Dedifferentiated amniotic fluid mesenchymal stem cell (primary cell): ENCODE results near the gene DNAH7.
"Not testable (repeated sequence)": the region's sequence is repeated elsewhere in the genome, so short reads cannot be mapped to it uniquely, and the experiment has no call there.

Experiments
- DNase-seq: peaks from one replicate; pipeline ENCODE4 v3.0.0-alpha.2; 2016; ENCODE audit errors: extremely low spot score

DNAH7 gene

GRCh38 chr2:195967336-195967735 is 101.3 kb downstream of the DNAH7 start:
- DNase-seq, result no peak

DNA sequence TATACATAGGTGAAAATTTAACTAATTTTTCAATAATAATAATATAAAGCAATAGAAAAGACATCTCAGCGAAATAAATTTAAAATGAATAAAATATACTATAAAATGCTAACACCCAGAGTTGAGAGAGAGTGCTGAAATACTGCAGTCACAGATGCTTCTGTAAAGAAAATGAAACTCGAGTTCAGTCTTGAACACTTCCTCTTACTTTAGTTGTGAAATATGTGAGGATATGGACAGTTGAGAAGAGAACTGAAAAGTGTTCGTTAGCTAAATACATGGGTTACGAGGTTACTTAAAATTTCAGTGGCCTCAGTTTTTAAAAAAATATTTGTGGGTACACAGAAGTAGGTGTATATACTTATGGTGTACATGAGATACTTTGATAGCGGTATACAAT is 106.8 kb downstream of the DNAH7 start:
- DNase-seq, result no peak

GRCh38 chr2:195959341-195959740 is 109.3 kb downstream of the DNAH7 start:
- DNase-seq, result no peak

GRCh38 chr2:195956725-195957124 is 111.9 kb downstream of the DNAH7 start:
- DNase-seq, result no peak

GRCh38 chr2:195945056-195945455 is 123.6 kb downstream of the DNAH7 start:
- no peak for DNase-seq

DNA sequence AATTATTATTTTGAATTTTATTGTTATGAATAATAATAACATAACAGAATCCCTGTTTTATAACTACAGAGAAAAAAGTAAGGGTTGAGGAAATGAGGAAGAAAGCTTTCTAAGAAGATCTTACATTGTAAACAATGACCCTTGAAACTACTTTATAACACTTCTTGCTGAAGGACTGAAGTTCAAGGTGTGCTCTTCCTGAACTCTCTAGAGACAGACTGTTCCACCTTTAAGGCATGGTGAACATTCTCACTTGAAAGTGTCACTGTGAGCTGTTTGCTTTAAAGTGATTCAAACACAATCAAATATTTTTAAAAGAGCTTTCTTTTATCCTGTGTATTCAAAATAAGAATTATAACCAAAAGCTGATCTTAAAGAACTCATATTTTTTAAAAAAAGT is 131.5 kb downstream of the DNAH7 start:
- DNase-seq, result no peak

DNA sequence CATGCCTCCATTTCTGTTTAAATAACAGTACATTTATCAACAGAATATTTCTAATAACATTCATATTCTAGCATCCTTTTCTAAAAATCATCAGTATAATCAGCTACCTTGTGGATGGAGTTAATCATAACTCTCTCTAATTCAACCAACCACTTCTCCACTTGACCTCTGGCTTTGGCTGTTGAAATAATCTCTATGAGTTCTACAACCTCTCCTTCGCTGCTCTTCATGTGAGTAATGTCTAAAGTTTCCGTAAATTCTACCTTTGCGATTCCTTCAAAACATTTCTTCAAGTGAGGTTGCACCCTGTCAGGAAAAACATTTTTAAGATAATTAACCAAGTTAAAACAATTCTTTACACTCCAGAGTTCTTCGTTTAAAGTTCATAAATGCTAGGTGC is 134.2 kb downstream of the DNAH7 start:
- no peak for DNase-seq

GRCh38 chr2:195929531-195929930 is 139.1 kb downstream of the DNAH7 start:
- no peak for DNase-seq

GRCh38 chr2:195925120-195925519 is 143.5 kb downstream of the DNAH7 start:
- no peak for DNase-seq

DNA sequence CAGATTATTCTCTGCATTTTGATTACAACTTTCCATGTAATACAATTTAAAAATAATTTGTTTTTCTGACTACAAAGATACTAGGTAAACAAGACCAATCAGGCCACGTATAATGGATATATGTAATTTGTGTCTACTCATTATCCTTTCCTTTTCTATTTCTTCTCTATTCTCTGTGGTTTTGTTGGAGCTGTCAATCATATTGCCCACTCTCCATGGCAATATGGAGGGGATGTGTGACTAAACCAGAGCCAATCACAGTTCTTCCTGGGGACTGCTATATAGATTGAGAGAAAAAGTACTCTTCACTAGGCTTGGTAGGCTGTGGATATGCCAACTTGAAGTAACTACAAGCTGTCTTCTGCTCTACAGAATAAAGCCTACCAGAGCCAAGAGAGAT is 144.7 kb downstream of the DNAH7 start:
- no peak for DNase-seq

DNA sequence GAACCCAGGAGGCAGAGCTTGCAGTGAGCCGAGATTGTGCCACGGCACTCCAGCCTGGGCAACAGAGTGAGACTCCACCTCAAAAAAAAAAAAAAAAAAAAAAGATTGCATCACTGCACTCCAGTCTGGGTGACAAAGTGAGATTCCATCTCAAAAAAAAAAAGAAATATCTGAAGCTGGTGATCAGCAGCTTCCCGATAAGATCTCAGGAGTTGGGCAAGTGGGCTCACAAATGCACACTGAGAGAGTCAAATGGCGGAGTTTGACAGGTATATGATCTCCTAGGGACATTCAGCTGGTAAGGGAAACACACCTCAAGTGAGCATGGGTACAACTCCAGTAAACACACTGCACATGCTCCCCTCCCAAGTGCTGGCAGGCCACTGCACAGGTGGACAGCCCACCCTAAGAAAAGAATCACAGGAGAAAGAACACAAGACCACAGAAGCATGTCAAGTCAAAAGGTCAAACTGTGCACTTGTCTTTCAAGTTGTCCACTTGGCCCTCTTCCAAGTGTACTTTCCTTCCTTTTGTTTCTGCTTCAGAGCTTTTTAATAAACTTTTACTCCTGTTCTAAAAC is 151.5 kb downstream of the DNAH7 start:
- not testable (repeated sequence) for DNase-seq

DNA sequence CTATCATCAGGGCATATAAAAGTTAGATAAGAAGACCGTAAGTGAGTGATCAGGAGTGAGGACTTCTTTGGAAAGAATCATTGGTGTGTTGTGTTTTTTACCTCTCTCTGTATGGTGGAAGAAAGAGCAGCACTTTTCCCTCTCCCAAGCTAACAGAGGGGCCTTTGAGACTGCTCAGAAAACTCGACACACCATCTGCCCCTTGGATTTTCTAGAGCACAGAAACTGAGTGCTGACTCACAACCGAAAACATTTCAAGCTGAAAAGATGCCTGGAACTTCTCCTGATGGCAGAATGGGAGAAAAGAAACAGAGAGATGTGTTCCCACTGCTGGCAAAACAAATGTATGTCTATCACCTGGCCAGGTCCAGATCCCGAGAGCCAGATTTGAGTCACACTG is 156.6 kb downstream of the DNAH7 start:
- DNase-seq, result no peak

GRCh38 chr2:195910570-195910969 is 158.1 kb downstream of the DNAH7 start:
- no peak for DNase-seq

DNA sequence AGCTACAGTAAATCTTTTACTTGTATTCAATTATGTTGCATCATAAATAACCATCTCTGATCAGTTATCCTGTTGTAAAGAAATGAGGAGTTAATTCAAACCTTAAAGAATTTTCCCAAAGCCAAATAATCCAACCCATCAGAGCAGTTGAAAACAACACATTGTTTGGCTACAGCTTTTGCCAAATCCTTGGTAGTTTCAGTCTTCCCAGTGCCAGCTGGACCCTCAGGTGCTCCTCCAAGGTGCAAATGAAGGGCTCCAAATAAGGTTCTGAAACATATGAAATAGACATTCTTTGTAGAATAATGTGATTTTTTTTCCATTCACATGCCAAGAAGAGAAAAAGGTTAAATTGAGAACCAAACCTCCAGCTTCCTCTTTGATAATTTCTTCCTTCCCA is 158.7 kb downstream of the DNAH7 start:
- DNase-seq, result no peak

GRCh38 chr2:195907474-195907873 is 161.2 kb downstream of the DNAH7 start:
- DNase-seq, result no peak

DNA sequence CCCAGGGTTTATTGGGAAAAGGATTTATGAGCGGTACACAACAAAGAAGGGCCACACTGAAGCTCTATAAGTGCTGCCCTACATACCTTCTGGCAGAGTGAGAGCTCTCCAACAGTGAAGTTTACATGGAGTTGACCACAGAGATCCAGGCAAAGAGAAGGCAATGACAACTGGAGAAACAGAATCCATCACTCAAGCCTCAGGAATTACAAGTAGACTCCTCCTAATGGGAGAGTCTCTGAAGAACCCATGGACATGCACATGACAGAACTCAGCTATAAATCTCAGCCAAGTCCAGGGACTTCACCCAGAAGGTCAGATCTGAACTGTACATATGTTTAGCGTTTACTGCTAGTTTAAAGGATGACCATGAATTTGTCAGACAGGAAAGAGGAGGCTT is 164.7 kb downstream of the DNAH7 start:
- DNase-seq, result no peak

DNA sequence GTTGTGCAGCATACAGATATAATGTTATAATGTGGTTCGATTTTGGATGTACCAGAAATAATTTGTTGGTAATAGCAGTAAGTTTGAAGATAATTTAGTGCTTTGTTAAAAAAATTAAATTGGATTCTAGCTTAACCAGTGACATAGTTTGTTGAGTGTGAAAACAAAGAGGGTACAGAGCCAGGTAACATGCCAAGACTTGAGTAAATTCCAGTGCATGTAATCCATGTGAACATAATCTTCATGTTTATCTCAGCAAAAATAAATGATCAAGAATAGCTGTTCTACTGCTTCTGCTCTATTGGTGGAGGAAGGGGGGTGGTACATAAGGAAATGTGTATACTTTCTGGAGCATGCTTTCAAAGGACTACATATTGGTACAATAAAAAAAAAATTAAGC is 165.8 kb downstream of the DNAH7 start:
- DNase-seq, result no peak

DNA sequence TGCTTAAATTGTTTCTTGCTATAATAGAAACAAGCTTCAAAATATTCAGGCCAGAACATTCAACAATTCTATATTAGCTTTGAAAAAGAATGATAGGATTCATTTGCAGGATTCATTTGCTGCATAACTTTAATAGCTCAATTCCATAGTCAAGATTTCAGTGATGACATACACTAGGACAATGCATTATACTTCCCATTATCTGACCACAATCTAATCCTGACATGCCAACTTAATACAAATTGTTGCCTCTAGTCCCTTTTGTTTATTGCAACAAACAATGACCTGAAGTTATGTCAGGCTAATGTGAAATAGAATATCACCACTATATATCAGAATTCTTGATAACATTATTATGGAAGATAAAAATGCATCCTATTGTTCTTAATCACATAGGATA is 169.4 kb downstream of the DNAH7 start:
- DNase-seq, result peak; percentile 19

GRCh38 chr2:195898505-195899191 is 170.0 kb downstream of the DNAH7 start:
- DNase-seq, result peak; percentile 97

DNA sequence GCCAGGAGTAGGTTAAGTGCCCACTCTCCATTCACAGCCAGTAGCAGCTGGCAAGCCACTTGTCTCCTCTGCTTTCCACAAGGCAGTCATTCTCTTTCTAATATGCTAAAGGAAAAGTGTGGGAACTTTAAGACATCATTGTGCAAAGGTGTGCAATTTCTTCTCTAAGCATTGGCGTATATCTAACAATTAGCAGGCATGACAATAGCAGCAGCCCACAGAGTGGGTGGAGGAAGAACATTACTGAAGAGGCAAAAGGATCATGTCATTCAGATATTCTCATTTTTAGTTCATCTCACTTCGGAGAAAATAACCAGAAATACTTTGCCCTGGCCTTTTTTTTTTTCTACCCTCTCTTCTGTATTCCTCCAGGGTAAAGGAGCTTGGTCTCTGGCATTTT is 177.6 kb downstream of the DNAH7 start:
- DNase-seq, result no peak

- no peak for DNase-seq
Measured at GRCh38 chr2:195879153-195879552, 189.5 kb downstream of the DNAH7 start.

DNA sequence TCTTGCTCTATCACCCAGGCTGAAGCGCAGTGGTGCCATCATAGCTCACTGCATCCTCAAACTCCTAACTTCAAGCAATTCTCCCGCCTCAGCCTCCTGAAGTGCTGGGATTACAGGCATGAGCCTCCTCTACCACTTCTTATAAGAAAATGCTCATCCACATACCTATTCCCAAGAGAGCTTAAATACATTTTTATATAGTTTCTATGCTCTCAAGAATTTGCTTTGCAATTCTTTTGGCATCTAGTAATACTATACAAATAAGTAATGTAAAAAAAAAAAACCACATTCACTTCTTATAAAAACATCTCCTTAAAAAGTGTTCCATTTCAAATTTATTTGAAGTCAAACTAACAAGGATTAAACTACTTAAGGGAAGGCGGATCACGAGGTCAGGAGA is 197.3 kb downstream of the DNAH7 start:
- peak; percentile 16 for DNase-seq

GRCh38 chr2:195864316-195864715 is 204.3 kb downstream of the DNAH7 start:
- DNase-seq, result no peak

DNA sequence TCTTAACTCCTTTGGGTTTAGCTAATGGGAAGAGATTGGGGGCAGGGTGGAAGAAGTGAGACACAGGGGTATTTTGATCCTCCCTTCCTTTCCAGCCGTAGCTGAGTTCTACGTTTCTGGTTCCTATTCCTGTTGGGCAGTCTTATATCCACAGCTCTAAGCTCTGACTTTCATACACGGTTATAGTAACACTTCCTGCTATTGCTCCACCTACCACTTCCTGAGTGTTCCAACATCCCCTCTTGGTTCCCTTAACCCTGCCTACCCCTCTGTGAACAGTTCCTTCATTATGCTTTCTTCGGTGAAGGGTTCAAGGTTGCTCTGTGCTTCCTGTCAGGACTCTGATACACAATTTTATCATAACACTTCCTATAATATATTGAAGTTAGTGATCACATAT is 205.1 kb downstream of the DNAH7 start:
- no peak for DNase-seq
